Measurements from ENCODE around the gene TGFB3.
A peak's percentile ranks its signal among the peaks of the same experiment; 100 is the strongest.

The TGFB3 gene

GRCh38 chr14:75983019-75983358 is 1.2 kb upstream of the TGFB3 start:
- DNase-seq (ENCODE audit: extremely low spot score), result no peak
- ChIA-PET CTCF (interaction anchor here (0.7 to 10.6 kb wide), 42 partner anchors 8 to 407 kb away, joined by 3 to 216 read pairs (median 5); partner anchors contain the start of gene FLVCR2), POLR2A (interaction anchor here (0.7 to 0.8 kb wide), 2 partner anchors 273 to 404 kb away, joined by 3 to 11 read pairs; partner anchors contain the start of gene FLVCR2)
- TF ChIP-seq CTCF (IDR thresholded peaks at IDR 0.05; ENCODE audit: control extremely low read depth, extremely low read depth, low read depth, missing control alignments), result no peak

GRCh38 chr14:75982266-75983018 is 647 bp upstream of the TGFB3 start:
- ChIA-PET CTCF (interaction anchor here (0.7 to 10.6 kb wide), 47 partner anchors 8 to 407 kb away, joined by 3 to 216 read pairs (median 5); partner anchors contain the start of gene FLVCR2), POLR2A (interaction anchor here (0.7 to 0.8 kb wide), 2 partner anchors 273 to 404 kb away, joined by 3 to 11 read pairs; partner anchors contain the start of gene FLVCR2)

DNA sequence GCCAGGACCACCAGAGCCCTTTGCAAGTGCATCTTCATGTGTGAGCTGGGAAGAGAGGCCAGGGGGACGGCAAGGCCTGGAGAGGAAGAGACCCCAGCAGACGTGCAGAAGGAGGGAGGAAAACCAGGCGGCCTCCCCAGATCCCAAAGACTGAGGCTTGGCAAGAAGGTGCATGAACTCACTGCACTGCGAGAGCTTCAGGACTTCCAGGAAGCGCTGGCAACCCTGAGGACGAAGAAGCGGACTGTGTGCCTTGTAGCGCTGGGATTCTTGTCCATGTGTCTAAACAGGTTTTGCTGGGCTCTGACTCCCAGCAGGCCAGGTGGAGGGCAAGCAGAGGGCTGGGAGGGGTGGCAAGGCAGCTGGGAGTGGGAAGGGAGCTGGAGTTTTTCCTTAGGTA is 939 bp downstream of the TGFB3 start:
- POLR2A ChIA-PET, result no interaction called here
- no peak for DNase-seq (ENCODE audit: extremely low spot score)
- TF ChIP-seq CTCF (IDR thresholded peaks at IDR 0.05; ENCODE audit: control extremely low read depth, extremely low read depth, low read depth, missing control alignments), result no peak
- CTCF ChIA-PET, result interaction anchor here (1.2 to 10.6 kb wide), 11 partner anchors 12 to 406 kb away, joined by 3 to 216 read pairs (median 18); partner anchors contain the start of gene FLVCR2

More at GRCh38 chr14:75982266-75983018, 647 bp upstream of the TGFB3 start:
- DNase-seq (ENCODE audit: extremely low spot score), result peak; percentile 82
- TF ChIP-seq CTCF (IDR thresholded peaks at IDR 0.05; ENCODE audit: control extremely low read depth, extremely low read depth, low read depth, missing control alignments), result peak; percentile 84

DNA sequence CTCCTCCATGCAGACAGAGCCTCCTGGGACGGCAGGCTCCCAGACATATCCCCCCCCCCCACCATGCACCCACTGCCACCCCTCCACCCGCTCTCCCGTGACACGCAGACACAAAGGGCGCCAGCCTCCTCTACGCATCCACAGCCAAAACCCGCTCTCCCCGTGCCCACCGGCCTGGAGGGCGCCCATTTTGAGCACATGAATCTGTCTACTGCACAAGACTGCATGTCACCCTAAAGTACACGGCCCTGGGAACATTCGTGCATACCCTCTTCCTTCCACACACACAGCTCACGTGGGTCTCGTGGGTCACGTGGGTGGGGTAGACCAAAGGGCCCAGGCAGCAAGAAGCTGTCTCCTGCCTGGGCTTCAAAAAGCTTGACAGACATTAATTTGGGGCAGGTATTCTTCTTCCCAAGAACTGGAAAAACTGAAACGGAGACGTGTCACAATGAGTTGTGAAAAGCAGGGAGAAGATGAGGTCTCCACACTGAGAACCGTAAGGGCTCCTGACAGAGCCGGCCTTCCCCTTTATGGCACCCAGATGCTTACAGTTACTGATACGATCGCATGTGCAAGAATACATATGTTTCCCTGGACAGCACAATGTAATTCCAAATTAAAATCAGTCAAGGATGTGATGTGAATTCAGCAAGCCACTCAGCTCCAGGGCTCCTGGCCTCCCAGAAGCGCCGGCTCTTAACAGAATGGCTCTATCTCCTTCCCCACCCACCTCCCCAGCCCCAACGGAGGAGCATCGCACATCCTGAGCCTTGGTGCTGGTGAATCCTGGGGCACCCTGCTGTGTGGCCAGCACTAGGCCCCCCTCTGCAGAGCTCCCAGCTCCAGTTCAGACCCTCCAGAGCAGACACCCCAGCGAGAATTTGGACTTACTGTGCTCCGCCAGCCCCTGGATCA is 1.9 kb downstream of the TGFB3 start:
- DNase-seq (ENCODE audit: extremely low spot score), result no peak
- ChIA-PET POLR2A (no interaction called here), CTCF (interaction anchor here (1.0 to 10.6 kb wide), 20 partner anchors 11 to 407 kb away, joined by 3 to 216 read pairs (median 5); partner anchors contain the start of gene FLVCR2)
- no peak for TF ChIP-seq CTCF (IDR thresholded peaks at IDR 0.05; ENCODE audit: control extremely low read depth, extremely low read depth, low read depth, missing control alignments)

DNA sequence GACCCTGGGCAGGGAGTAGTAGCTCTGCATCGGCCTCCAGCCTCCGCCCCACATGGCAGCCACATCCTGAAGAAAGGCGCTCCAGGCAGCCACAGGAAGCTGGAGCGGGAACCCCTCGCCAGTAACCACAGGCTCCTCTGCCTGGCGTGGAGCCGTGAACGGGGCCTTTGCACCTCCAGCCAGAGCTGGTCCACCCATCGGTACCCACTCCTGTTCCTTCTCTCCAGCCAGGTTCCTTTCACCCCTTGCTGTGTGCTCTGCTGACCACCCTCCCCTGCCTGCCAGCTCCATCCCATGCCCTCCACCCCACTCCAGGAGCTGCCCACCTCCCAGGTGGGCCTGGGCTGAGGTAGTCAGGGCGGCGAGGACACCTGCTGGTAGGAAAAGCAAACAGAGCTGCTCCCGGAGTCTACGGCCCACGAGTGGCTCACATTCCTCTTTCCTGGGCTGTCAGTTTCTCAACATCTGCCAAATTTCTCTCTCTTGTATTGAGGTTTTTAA is 2.7 kb downstream of the TGFB3 start:
- CTCF ChIA-PET, result interaction anchor here (1.0 to 10.6 kb wide), 15 partner anchors 10 to 403 kb away, joined by 3 to 216 read pairs (median 5); partner anchors contain the start of gene FLVCR2
- POLR2A ChIA-PET, result no interaction called here
- TF ChIP-seq CTCF (IDR thresholded peaks at IDR 0.05; ENCODE audit: control extremely low read depth, extremely low read depth, low read depth, missing control alignments), result peak; percentile 62

GRCh38 chr14:75978249-75978731 is 3.5 kb downstream of the TGFB3 start:
- ChIA-PET CTCF (interaction anchor here (1.4 to 10.6 kb wide), 7 partner anchors 9 to 402 kb away, joined by 4 to 216 read pairs (median 35); partner anchors contain the start of gene FLVCR2), POLR2A (no interaction called here)
- TF ChIP-seq CTCF (IDR thresholded peaks at IDR 0.05; ENCODE audit: control extremely low read depth, extremely low read depth, low read depth, missing control alignments), result no peak
- DNase-seq (ENCODE audit: extremely low spot score), result no peak

More for the DNA sequence above, 2.7 kb downstream of the TGFB3 start:
- DNase-seq (ENCODE audit: extremely low spot score), result peak; percentile 59
